Tibial artery (tissue), 4 donors: ENCODE results near the gene PPHLN1.

ENCODE experiments used
- DNase-seq, 2 donors: peaks; one replicate each; pipeline ENCODE4 v3.0.0-alpha.2; 2019
- H3K27ac ChIP-seq, 2 donors: fragments of 200-600 bp; sonication (generic) in 1 of 2; 1 replicate in 1 of 2; 2 replicates in 1 of 2; pipeline ENCODE4 v1.5.1; 2018 to 2019; ENCODE audit warnings: mild to moderate bottlenecking in 1 of 2
- H3K27me3 ChIP-seq, 2 donors: fragments of 200-600 bp; sonication (generic) in 1 of 2; one replicate each; pipeline versions ENCODE4 v1.5.1 to v1.6.0; 2016 to 2019
- H3K36me3 ChIP-seq, 3 donors: fragments of 200-600 bp; sonication (generic) in 2 of 3; one replicate each; pipeline ENCODE4 v1.5.1; 2016 to 2019; ENCODE audit warnings: mild to moderate bottlenecking in 2 of 3
- H3K4me1 ChIP-seq, 4 donors: fragments of 200-600 bp; sonication (generic) in 2 of 4; 1 replicate in 3 of 4; 2 replicates in 1 of 4; pipeline ENCODE4 v1.5.1; 2016 to 2019
- H3K4me3 ChIP-seq, 2 donors: fragments of 200-600 bp; sonication (generic) in 1 of 2; 1 replicate in 1 of 2; 2 replicates in 1 of 2; pipeline ENCODE4 v1.5.1; 2018 to 2019; ENCODE audit warnings: mild to moderate bottlenecking in 2 of 2
- H3K9me3 ChIP-seq, 3 donors: fragments of 200-600 bp; sonication (generic) in 1 of 3; one replicate each; pipeline ENCODE4 v1.5.1; 2016 to 2019
- intact Hi-C: fragments of 100-400 bp; cut with DNase I; formaldehyde crosslinking; loops from one replicate; pipeline ENCODE4 v1.15.0; 2023; ENCODE audit warnings: low total_unique reads
- TF ChIP-seq, protein P1 (sequence below), 2 experiments: fragments of 200-600 bp in 1 of 2; fragments of 450-650 bp in 1 of 2; IDR thresholded peaks; one replicate each; pipeline ENCODE4 v1.5.1; 2017 to 2019; ENCODE audit warnings: antibody characterized with exemption in 2 of 2, mild to moderate bottlenecking in 1 of 2, moderate library complexity in 1 of 2

Gene PPHLN1

DNA sequence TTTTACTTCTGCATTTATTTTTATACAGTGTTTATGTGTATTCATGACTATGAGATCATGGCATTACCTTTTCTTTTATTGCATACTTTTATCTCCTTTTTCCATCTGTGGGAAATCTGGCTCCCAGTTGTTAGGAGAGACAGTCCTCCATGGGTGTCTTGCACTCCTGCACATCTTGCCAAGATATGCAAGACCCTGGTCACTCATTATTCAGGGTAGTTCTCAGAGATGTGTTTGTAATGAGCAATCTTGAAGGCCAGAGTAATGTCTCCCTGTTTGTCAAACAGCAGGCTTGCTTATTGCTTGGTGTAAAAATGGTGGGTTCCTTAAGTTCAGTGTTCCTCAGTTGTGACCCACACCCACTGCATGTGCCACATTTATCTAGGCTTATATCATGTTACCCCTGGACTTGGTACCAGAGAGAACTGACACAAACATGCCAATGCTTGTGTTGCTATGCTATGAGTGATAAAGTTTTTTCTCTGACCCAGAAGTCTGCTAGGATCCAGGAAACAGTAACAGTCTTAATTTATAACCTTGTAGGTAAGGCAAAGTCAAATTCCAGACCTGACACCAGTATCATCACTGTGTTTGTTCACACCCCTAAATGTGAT, 36.8 kb downstream of the PPHLN1 start:
- Histone ChIP-seq H3K36me3 (peaks cover 0 to 8% (median 0%) of the 10 kb centered on the region in 3 donors), H3K4me3 (no peak overlapping the region), H3K4me1 (peaks cover 0 to 6% (median 0%) of the 10 kb centered on the region in 4 donors), H3K27ac (no peak overlapping the region), H3K27me3 (no peaks in the 10 kb centered on the region), H3K9me3 (no peaks in the 10 kb centered on the region)
- intact Hi-C loops, result no loop called here
- no peak for DNase-seq
- TF ChIP-seq, protein P1, sequence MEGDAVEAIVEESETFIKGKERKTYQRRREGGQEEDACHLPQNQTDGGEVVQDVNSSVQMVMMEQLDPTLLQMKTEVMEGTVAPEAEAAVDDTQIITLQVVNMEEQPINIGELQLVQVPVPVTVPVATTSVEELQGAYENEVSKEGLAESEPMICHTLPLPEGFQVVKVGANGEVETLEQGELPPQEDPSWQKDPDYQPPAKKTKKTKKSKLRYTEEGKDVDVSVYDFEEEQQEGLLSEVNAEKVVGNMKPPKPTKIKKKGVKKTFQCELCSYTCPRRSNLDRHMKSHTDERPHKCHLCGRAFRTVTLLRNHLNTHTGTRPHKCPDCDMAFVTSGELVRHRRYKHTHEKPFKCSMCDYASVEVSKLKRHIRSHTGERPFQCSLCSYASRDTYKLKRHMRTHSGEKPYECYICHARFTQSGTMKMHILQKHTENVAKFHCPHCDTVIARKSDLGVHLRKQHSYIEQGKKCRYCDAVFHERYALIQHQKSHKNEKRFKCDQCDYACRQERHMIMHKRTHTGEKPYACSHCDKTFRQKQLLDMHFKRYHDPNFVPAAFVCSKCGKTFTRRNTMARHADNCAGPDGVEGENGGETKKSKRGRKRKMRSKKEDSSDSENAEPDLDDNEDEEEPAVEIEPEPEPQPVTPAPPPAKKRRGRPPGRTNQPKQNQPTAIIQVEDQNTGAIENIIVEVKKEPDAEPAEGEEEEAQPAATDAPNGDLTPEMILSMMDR (IDR thresholded peaks at IDR 0.05), result no peak

DNA sequence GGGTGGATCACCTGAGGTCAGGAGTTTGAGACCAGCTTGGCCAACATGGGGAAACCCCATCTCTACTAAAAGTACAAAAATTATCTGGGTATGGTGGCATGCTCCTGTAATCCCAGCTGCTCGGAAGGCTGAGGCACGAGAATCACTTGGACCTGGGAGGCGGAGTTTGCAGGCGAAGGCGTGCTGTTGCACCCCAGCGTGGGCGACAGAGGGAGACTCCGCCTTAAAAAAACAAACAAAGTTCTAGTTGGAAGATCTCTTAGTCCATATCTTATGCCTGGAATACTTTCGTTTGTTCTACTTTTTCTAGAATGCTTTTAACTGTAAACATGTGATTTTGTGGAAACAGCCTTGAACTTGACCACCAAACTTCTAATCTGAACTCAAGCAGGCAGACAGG, 38.7 kb downstream of the PPHLN1 start:
- TF ChIP-seq, protein P1 (IDR thresholded peaks at IDR 0.05), result no peak
- no peaks in the 10 kb centered on the region for H3K27me3 ChIP-seq
- H3K4me3 ChIP-seq, result no peak overlapping the region
- no peak for DNase-seq
- no peaks in the 10 kb centered on the region for H3K9me3 ChIP-seq
- H3K4me1 ChIP-seq, result peaks cover 0 to 6% (median 0%) of the 10 kb centered on the region in 4 donors
- intact Hi-C loops, result no loop called here
- peaks cover 0 to 8% (median 0%) of the 10 kb centered on the region in 3 donors for H3K36me3 ChIP-seq
- H3K27ac ChIP-seq, result no peak overlapping the region

DNA sequence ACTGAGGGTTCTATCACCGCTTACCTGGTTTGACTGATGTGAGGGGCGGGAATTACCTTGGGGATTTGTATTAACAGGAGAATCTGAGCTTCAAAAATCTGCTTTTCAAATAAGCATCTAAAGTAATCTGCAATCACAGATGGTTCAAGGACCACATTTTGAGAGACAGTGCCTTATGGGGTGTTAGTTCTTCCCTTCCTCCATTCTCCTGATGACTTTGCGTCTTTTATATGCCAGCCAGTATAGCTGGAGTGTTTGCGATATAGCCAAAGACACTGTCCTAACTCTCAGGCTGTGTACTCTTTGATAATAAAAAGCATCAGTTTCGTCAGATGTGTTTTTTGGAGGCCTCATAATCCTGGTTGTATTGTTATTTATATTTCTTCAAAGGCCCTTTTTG, 39.5 kb downstream of the PPHLN1 start:
- Histone ChIP-seq H3K4me3 (no peak overlapping the region), H3K27me3 (no peaks in the 10 kb centered on the region), H3K9me3 (no peaks in the 10 kb centered on the region), H3K27ac (no peak overlapping the region), H3K36me3 (peaks cover 0 to 8% (median 0%) of the 10 kb centered on the region in 3 donors), H3K4me1 (peaks cover 0 to 6% (median 0%) of the 10 kb centered on the region in 4 donors)
- no peak for DNase-seq
- intact Hi-C loops, result no loop called here
- TF ChIP-seq, protein P1 (IDR thresholded peaks at IDR 0.05), result no peak

DNA sequence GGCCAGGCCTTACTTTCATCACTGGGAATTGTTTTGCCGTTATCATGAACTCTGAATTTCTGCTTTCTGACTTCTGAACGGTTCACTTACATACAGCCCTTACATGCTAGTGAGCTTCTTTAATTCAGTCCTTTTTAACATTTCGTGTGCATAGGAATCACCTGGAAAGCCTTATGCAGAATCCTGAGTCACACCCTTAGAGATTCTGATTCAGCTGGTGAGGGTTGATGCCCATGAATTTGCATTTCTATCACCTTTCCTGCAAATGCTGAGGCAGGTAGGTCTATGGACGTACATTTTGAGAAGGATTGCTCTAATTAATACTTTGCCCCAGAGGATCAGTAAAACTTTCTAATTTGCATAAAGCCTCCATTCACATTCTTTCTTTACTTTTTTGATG, 44.0 kb downstream of the PPHLN1 start:
- H3K9me3 ChIP-seq, result no peaks in the 10 kb centered on the region
- no peak overlapping the region for H3K27ac ChIP-seq
- peaks cover 0 to 6% (median 0%) of the 10 kb centered on the region in 4 donors for H3K4me1 ChIP-seq
- TF ChIP-seq, protein P1 (IDR thresholded peaks at IDR 0.05), result no peak
- no peak overlapping the region for H3K4me3 ChIP-seq
- H3K36me3 ChIP-seq, result peaks cover 0 to 4% (median 0%) of the 10 kb centered on the region in 3 donors
- no peaks in the 10 kb centered on the region for H3K27me3 ChIP-seq
- DNase-seq, result no peak
- intact Hi-C loops, result no loop called here

DNA sequence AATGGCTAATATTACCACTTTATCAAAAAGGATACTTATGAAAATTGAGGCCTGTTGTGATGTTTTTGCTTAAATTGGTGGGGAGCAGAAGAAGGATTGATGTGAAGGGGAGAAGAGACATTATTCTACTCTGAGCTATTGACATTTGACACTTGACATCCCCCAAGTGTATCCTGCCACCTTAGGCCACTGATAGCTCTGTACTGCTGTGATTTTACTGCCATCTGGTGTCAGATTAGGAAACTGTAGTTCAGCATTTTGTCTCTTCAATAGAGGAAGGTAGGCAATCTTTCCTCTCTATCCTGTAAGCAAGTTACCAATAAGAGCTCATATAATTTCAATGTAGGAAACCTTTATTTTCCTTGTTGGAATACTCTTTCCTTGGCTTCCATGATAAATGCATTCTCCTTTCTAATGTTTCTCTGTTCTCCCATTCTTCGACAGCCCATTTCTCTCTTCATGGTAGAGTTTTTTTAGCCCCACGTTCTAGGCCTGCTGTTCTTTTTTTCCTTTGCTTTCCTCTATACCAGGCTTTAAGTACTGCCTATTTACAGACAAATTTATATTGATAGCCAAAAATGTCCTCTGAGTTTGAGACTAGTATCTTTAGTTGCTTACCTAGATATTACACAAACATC, 46.3 kb downstream of the PPHLN1 start:
- H3K27ac ChIP-seq, result no peak overlapping the region
- no peak overlapping the region for H3K4me3 ChIP-seq
- H3K9me3 ChIP-seq, result no peaks in the 10 kb centered on the region
- H3K4me1 ChIP-seq, result no peaks in the 10 kb centered on the region
- TF ChIP-seq, protein P1 (IDR thresholded peaks at IDR 0.05), result peak; percentile 63 to 69
- no peaks in the 10 kb centered on the region for H3K27me3 ChIP-seq
- intact Hi-C loops, result no loop called here
- DNase-seq, result no peak
- peaks cover 0 to 26% (median 8%) of the 10 kb centered on the region in 3 donors for H3K36me3 ChIP-seq
